ENCODE data around the gene PDGFB. TPM values are rescaled to one million over a fixed set of nuclear protein-coding genes. Genes with fewer than 3 reads are reported as not detected.

Gene PDGFB
- total RNA-seq, 1 experiment from 2014 or later = 9.2 TPM

GRCh38 chr22:39255449-39256185 is 10.8 kb upstream of the PDGFB start (continued):
- no peak for TF ChIP-seq ZNF425 (CRISPR knock-in tag; conservative IDR thresholded peaks at IDR 0.05)

GRCh38 chr22:39254789-39255298 is 10.1 kb upstream of the PDGFB start:
- POLR2A ChIA-PET = interaction anchor here (1.0 kb wide), 1 partner anchor 10 kb away, joined by 3 read pairs; the partner anchor contains the start of gene PDGFB
- DNase-seq (ENCODE audit: low spot score) = no peak
- CTCF ChIA-PET = interaction anchor here (1.1 kb wide), 1 partner anchor 385 kb away, joined by 4 read pairs; no protein-coding TSS in a partner anchor
- H3K9me3 Mint-ChIP-seq = no peaks in the 10 kb centered on the region
- ATAC-seq = no peak
- no peaks in the 10 kb centered on the region for H3K36me3 Mint-ChIP-seq
- no peak overlapping the region for H3K4me3 Mint-ChIP-seq
- peaks cover 20% of the 10 kb centered on the region for H3K27me3 Mint-ChIP-seq (ENCODE audit: low read depth)
- H3K4me1 Mint-ChIP-seq = peaks cover 32% of the 10 kb centered on the region
- no peak overlapping the region for H3K27ac Mint-ChIP-seq
- TF ChIP-seq ZMAT4 (CRISPR knock-in tag; IDR thresholded peaks at IDR 0.05) = no peak
- no peak for TF ChIP-seq OVOL2 (CRISPR knock-in tag; IDR thresholded peaks at IDR 0.05; ENCODE audit: borderline replicate concordance)
- TF ChIP-seq E2F1 (CRISPR knock-in tag; IDR thresholded peaks at IDR 0.05) = no peak
- TF ChIP-seq ZNF281 (CRISPR knock-in tag; IDR thresholded peaks at IDR 0.05) = no peak
- no peak for TF ChIP-seq FOXP1 (CRISPR knock-in tag; IDR thresholded peaks at IDR 0.05; ENCODE audit: borderline replicate concordance)
- no peak for TF ChIP-seq CDX4 (CRISPR knock-in tag; IDR thresholded peaks at IDR 0.05; ENCODE audit: borderline replicate concordance)
- no peak for TF ChIP-seq FOXP4 (CRISPR knock-in tag; IDR thresholded peaks at IDR 0.05)
- no peak for TF ChIP-seq RELA (CRISPR knock-in tag; IDR thresholded peaks at IDR 0.05; ENCODE audit: borderline replicate concordance)
- TF ChIP-seq NR1H2 (CRISPR knock-in tag; IDR thresholded peaks at IDR 0.05) = no peak
- no peak for TF ChIP-seq ZNF396 (CRISPR knock-in tag; IDR thresholded peaks at IDR 0.05; ENCODE audit: borderline replicate concordance)
- no peak for TF ChIP-seq IRF2 (CRISPR knock-in tag; IDR thresholded peaks at IDR 0.05; ENCODE audit: borderline replicate concordance, low read depth)
- no peak for TF ChIP-seq ZBTB43 (CRISPR knock-in tag; IDR thresholded peaks at IDR 0.05)
- no peak for TF ChIP-seq TP53 (CRISPR knock-in tag; IDR thresholded peaks at IDR 0.05)
- no peak for TF ChIP-seq MLX (CRISPR knock-in tag; IDR thresholded peaks at IDR 0.05)
- no peak for TF ChIP-seq STAT6 (CRISPR knock-in tag; conservative IDR thresholded peaks at IDR 0.05; ENCODE audit: low read depth)

Data from WTC11 (cell line).